HG02973 (cell line): ENCODE data around the gene KIF20A.
"Not testable (repeated sequence)": the region's sequence is repeated elsewhere in the genome, so short reads cannot be mapped to it uniquely, and the experiment has no call there.

ENCODE experiments used
- ATAC-seq: cut with Tn5 transposase; IDR thresholded peaks from one replicate; pipeline ENCODE4 v1.9.1; 2021; ENCODE audit warnings: moderate library complexity; ENCODE audit not compliant: unreplicated experiment

The KIF20A gene

DNA sequence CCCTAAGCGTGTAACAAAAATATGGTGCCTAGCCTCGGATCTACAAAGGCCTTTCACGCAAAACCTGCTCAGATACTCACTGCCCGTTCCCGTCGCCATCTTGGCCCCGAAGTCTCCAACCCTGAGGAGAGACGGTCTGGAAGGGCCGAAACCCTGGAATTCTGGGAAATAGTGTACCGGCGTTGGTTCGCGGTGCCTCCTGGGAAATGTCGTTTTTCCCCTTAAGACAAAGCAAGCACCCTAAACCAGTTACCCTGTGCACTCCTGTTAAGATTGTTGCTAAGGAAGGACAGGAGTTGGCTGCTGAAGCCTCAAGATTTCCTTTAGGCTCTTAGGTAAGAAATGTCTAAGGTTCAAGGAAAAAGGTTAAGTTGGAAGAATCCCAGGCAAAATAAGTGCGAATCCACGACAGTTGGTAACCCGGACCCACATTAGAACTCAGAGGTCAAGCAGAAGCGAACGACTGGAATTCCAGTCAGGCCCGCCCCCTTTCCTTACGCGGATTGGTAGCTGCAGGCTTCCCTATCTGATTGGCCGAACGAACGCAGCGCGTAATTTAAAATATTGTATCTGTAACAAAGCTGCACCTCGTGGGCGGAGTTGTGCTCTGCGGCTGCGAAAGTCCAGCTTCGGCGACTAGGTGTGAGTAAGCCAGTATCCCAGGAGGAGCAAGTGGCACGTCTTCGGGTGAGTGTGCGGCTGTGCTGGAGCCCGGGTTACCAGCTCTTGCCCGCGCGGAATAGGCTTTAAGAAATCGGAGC lies at the start of gene KIF20A, which contains the start of gene BRD8:
KIF20A (plus strand) TSS at position 597 of the 761 bp plus-strand sequence. CDS start 569 bp downstream, outside the sequence.
BRD8 (minus strand) TSS at position 115 of the 761 bp plus-strand sequence; CDS start at position 99, 16 bp downstream.
- peak; percentile 80 for ATAC-seq

DNA sequence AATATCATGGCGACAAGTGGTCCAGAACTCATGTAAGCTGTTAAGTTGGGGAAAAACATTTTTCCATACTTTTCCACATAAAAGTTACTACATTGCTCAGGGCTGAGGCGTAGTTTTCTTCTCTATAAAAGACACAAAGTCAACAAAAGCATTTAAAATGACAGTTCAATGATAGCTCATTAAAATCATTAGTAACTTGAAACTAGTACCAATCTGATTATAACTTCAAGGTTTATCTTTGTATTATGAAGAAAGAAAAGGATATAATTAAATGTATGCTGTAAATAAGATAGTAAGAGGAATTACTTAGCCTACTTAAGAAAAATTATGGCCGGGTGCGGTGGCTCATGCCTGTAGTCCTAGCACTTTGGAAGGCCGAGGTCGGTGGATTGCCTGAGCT lies 49.6 kb upstream of the KIF20A start:
- ATAC-seq = no peak

DNA sequence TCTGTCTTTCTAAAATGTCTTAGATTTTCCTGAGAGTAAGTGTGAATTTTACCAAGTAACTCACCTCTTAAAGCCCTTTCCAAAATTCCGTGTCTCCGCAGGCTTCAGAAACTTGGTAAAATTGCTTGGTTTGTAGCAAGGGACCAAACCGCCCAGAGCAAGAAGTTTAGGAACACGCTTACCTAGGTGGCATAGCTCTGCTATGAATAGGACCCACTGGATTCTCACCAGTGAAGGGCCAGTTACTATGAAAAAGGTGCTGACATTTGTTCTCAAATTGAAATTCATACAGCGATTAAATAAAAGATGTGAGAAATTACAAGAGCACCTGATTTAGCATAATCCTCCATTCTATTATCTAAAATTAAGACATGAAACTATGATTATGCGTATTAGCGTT lies 46.4 kb upstream of the KIF20A start:
- ATAC-seq = no peak

DNA sequence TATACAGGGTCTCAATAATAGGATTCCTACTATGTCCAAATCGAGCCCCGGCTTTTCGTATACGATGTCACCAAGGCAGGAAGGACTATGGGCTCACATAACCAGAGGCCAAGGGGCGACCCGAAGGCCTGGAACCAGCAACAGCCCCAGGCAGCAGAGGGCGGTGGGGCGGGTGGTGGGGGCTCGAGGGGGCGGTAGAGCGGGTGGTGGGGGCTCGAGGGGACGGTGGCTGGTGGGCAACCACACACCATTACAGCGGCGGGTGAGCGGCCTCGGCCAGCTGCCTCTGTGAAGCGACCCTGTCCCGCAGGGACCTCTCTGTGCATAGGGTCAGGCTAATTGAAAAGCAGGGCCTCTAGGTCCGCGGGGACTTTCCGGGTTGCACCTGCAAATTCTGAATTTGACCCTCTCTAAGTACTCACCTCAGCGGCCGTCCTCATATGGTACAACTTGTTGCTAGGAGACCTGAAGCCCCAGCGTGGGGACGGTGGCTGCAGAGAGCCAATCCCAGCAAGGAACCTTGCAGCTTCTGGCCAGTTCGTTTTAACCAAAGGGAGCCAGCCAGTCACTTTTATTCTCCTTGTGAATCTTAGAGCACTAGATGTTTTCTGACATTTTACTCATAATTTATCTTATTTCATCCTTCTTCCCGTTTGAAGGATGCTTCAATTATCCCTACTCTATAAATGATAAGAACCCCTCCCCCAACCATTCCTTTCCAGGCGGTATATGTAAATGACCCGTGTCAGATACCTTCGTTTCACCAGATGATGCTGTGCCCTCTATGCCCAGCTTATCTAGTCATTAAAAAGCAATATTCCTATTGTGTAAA lies 39.7 kb upstream of the KIF20A start, which contains the start of gene NME5:
NME5 (minus strand) TSS at position 480 of the 832 bp plus-strand sequence. CDS start 648 bp downstream, outside the sequence.
- no peak for ATAC-seq

DNA sequence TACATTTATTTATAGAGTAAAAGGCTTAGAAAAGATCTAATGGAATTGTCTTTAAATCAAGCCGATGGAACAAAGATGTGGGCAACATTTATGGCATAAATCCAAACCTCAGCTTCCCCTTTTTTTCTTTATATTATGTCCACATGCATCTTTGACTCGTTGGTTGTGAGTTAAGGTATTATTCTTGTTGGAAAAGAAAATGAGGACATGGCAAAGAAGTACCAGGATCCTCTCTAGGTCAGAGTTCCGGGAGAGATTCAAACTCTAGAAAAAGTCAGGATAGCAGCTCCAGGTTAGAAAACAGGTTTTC lies 39.2 kb upstream of the KIF20A start:
- no peak for ATAC-seq

DNA sequence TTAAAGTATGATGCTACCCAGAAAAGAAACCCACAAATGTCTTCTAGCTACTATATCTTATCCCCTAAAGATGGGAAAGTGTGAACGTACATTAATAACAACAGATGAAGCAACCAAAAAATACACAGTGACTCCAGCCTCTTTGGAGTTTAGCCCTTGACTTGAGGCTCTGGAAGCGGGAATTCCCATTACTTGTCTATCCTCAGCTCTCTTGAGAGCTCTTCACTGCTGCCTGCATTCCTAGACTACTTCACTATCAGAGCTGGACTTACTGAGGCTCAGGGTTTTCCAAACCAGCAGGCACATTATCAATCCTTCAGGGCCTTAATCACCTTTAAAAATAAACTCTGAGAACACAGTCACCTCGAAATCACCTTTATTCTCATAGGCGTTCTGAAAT lies 38.6 kb upstream of the KIF20A start:
- no peak for ATAC-seq

DNA sequence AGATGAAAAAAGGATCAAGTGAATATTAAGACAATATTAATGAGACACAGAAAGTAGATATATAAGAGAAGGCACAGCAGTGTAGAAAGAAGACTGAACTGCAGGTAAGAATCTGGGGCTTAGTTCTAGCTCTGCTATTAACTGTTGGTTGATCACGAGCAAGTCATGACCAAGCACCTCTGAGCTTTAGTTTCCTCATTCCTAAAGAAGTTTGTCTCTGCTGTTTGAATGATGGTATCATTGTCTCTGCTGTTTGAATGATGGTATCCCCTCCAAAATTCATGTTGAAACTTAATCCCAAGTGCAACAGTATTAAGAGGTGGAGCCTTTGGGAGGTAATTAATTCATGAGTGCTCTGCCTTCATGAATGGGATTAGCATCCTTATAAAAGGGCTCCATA lies 37.2 kb upstream of the KIF20A start:
- ATAC-seq = no peak

DNA sequence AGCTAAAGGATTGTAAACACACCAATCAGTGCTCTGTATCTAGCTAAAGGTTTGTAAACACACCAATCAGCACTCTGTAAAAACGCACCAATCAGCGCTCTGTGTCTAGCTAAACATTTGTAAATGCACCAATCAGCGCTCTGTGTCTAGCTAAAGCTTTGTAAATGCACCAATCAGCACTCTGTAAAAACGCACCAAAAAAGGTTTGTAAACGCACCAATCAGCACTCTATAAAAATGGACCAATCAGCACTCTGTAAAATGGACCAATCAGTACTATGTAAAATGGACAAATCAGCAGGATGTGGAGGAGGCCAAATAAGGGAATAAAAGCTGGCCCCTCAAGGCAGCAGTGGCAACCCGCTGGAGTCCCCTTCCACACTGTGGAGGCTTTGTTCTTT lies 35.3 kb upstream of the KIF20A start:
- ATAC-seq = not testable (repeated sequence)

DNA sequence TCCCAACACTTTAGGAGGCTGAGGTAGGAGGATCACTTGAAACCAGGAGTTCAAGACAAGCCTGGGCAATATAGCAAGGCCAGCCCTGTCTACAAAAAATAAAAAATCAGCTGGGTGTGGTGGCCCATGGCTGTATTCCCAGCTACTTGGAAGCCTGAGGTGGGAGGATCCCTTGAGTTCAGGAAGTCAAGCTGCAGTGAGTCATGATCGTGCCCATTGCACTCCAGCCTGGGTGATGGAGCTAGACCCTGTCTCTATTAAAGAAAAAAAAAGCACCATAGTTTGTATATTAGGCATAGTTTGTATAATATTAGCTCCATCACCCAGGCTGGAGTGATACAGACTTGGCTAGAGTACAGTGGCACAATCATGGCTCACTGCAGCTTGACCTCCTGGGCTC lies 30.1 kb upstream of the KIF20A start:
- ATAC-seq = no peak

DNA sequence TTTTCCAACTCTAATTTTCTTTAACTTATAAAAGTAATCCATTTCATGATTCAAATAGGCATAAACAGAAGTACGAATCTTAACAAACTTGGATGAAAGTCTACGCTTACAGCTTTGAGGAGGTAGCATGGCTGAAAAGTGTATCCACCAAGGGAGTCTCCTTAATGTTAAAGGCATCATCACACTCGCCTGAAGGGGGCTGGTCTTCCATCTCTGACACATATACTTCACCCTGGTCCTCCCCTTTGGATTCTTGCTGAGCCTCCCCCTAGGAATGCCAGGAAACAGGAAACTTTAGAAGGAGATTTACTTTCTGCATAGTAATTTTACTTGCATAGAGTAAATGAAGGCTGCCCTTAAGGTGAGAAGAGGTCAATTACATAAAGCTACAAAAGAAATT lies 29.4 kb upstream of the KIF20A start:
- no peak for ATAC-seq

DNA sequence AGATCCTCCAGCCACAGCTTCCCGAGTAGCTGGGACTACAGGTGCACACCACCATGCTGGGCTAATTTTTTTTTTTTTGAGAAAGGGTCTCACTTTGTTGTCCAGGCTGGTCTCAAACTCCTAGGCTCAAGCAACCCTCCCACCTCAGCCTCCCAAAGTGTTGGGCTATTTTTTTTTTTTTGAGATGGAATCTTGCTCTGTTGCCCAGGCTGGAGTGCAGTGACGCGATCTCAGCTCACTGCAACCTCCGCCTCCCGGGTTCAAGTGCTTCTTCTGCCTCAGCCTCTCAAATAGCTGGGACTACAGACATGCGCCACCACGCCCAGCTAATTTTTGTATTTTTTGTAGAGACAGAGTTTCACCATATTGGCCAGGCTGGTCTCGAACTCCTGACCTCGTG lies 22.9 kb upstream of the KIF20A start:
- not testable (repeated sequence) for ATAC-seq

DNA sequence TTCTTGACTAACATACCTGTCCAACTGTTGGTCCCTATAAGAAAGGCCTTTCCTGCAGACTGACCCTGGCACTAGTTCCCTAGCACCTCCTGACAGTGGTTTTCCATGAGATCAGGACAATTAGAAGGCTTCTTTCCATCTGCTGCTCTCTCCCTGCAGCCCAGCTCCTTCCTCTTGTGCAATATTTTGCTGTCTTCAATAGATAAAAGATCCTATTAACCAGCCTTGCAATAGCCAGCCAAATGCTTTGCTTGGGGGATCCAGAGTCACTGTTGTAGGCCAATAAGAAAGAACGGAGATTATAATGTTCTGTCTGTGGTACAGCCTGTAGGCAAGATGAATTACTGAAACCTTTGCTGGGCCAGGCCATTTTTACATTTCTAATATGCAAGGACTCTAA lies 21.3 kb upstream of the KIF20A start:
- ATAC-seq = no peak

DNA sequence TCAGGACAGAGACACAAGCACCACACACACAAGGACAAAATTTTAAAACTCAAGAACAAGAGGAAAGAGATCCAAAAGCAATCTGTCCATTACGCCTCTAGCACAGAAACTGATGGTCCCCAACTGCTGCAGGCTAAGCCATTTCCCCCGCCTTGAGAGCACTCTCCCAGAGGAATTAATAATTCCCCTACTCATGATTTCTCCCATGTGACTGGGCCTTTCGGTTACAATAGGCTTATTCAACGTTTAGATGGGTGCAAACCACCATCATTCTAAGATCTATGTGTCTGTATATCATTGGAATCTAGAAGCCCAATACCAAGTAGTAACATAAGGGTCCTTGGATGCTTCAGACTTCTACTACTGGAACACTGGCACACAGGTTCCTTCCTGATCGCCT lies 19.2 kb upstream of the KIF20A start:
- ATAC-seq = no peak

DNA sequence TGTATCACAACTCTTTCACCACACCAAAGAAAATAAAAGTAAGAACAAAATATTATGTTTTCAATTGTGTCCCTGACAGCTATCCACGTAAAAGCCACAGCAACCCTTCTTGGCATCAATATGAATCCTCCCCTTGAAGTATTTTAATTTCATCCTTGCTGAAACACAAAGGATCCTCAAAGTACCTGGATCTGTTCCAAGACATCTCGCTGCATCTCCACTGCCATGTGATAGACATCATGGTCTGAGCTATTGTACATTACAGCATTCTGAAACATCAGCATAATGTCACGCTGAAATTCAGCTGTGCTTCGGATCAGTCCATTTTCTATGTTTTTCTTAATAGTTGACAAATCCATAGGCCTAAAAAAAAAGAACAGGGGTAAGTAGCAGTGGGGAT lies 18.2 kb upstream of the KIF20A start:
- no peak for ATAC-seq

DNA sequence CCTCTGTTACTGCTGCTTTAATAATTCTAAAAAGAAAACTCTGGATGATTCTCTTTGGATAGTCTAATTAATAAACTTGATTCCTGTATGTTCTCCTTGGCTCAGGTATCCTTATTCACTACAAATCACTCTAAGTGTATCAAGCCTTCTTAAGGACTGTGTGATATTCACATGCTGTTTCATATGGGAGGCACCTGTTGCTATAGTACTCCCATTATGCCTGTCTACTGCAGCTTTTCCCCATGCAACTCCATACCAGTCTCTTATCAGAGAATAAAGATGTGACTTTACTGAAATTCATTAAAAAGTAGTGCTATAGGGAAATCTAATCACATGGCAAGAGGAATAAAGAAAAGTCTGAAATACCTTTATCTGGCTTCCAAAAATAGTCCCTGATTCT lies 15.2 kb upstream of the KIF20A start:
- no peak for ATAC-seq

DNA sequence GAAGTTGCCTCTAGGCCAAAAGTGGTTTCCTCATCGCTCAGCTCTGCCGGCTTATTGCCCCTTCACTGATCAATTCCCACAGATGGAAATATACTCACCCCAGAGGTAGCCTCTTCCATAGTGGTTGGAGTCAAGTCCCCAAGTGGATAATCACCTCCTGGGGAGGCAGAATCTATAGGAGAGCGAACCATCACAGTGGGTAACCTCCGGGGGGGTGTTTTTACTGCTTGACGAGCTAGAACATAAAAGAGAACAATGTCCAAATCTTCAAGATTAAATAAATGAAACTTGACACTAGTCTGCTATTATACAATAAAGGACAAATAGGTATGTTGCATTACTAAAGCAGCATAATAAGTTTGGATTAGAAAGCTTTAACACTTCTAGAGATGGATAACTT lies 9.8 kb upstream of the KIF20A start:
- ATAC-seq = no peak

DNA sequence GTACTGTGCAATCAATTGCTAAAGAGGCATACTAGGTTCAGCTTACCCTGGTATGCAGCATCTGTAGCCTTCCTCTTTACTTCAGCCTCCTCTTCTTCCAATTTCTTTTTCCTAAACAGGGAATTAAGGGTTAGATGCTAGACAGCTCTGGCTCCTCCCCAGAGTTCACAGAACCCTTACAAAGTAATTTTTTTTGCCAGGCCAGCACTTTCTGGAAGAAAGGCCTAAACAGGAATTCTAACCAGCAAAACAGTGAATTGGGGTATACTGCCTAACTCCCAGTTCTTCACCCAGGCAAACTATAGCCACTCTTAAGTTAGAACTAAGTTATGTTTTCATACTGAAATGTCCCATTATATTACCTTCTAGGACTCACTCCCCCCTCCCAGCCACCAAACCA lies 8.6 kb upstream of the KIF20A start:
- no peak for ATAC-seq

DNA sequence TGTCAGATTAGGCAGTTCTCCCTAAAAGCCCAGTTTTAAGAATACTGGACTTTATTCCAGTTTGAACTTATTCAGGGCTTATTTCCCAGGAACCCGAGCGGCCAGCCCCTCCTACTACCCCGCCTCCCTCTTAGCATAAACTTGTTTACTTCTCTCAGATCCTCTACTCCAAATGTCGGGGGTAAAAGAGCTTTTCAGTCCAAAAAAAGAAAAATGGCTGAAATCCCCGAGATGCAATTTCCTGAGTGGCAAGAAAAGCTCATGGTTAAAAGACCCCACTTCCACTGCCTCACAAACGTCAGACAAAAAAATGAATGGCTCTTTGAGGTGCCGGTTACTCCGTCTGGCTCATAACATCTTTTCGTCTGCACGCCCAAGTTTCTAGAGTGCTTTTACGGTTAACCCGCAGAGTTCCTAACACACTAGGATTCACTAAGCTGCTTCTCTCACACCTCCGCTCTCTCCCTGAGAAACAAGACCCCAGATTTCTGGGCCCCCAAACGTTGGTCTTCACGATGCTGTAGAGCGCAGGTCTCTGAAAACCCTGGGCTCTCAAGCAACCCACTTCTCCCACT lies 884 bp upstream of the KIF20A start:
- ATAC-seq = no peak

DNA sequence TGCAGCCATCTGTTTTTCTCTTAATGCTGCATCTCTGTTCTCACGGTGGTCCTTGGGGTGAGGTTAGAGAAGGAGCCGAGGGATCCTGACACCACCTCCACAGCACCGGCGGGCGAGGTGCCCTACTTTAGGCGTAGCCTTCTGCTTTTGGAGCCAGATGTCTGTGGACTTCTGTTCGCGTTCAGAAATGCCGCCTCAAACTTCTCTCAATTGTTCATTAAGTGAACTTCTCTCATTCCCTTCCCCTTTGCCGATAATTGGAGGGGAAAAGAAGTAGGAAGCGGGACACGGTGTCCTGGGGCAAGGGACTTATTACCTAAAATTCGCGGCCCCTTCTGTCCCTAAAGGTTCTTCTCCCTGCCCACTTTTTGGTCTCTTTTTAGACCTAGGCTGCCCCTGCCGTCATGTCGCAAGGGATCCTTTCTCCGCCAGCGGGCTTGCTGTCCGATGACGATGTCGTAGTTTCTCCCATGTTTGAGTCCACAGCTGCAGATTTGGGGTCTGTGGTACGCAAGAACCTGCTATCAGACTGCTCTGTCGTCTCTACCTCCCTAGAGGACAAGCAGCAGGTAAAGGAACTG lies 455 bp downstream of the KIF20A start:
- ATAC-seq = no peak

DNA sequence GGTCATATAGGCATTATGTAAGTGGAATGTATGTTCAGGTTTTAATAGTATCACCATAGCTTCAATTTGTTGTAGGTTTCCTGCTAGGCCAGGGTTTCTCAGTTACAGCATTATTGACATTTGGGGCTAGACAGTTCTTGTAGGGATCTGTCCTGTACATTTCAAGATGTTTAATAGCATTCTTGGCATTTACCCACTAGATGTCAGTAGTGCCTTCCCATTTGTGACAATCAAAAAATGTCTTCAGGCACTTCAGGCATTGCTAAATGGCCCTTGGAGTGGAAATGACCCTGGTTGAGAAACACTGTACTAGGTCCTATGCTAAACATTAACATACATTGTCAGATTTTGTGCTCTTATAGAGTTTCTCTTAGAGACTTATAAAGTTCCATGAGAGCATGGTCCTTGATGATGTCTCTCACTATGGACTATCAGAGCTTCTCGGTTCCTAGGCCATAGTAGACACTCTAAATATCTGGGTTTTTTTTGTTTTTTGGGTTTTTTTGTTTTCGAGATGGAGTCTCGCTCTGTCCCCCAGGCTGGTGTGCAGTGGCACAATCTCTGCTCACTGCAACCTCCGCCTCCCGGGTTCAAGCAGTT lies 1.4 kb downstream of the KIF20A start:
- ATAC-seq = peak; percentile 33

DNA sequence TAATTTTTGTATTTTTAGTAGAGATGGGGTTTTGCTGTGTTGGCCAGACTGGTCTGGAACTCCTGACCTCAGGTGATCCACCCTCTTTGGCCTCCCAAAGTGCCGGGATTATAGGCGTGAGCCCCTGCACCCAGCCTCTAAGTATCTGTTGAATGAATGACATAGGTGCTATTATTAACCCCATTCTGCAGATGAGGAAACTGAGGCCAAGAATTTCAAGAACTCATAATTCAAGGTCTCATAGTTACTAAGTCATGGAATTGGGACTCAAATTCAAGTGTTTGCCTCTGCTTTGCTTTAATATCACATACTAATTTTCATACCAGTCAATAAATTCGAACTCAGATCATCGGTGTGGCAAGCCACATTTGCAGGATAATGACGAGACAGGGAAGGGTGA lies 1.9 kb downstream of the KIF20A start:
- ATAC-seq = no peak
